Sigmoid colon (tissue), 4 donors: ENCODE data around the gene IRX4.

Source experiments
- CTCF ChIP-seq, 4 experiments: fragments of 450-650 bp in 3 of 4; fragments of 200-600 bp in 1 of 4; IDR thresholded peaks; one replicate each; pipeline ENCODE4 v1.5.1; 2016 to 2019; ENCODE audit warnings: antibody characterized with exemption in 4 of 4, mild to moderate bottlenecking in 3 of 4, moderate library complexity in 2 of 4
- EP300 ChIP-seq, 4 donors: sonication (generic); formaldehyde crosslinking; IDR thresholded peaks; one replicate each; pipeline ENCODE4 v1.6.1; 2017; ENCODE audit warnings: antibody characterized with exemption in 4 of 4
- POLR2A ChIP-seq, 2 donors: fragments of 450-650 bp; IDR thresholded peaks; one replicate each; pipeline ENCODE4 v1.6.1; 2016; ENCODE audit warnings: antibody characterized with exemption in 2 of 2, mild to moderate bottlenecking in 2 of 2, moderate library complexity in 2 of 2

- TF ChIP-seq EP300 (IDR thresholded peaks at IDR 0.05) (no peak), CTCF (IDR thresholded peaks at IDR 0.05) (no peak), POLR2A (IDR thresholded peaks at IDR 0.05) (no peak)
Measured at GRCh38 chr5:1834721-1835429, 47.9 kb downstream of the IRX4 start.
